ENCODE data around the gene CCDC146. TPM values are rescaled to one million over a fixed set of nuclear protein-coding genes. Genes with fewer than 3 reads are reported as not detected.

The CCDC146 gene
- total and polyA plus RNA-seq, 10 of the 15 experiments (the other 5 are each of a cell fraction or from before 2014, with no cell fraction given), result 0.28 to 5.3 (median 1.3) TPM

DNA sequence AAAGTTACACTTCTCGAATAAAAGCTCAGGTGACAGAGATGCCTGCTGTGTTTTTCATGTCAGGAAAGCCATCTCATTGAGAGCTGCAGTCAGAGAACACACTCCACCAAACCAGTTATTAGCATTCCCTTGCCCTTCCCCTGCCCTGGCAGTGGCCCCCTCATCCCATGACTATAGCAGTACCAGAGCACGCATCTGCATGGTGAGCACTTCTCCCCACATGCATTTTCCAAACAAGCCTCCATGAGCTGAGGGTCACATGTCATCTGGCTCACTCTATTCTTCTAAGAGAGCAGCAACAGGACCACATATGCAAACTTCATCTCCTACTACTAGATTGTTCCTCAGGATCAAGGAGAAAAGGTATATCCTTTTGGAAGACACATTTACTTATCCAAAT lies 119.7 kb downstream of the CCDC146 start:
- no peak for FAIRE-seq
- POLR2A ChIA-PET, result no interaction called here
- H4K20me1 ChIP-seq (ENCODE audit: control insufficient read depth, insufficient read depth), result no peaks in the 10 kb centered on the region
- ATAC-seq, result no peak
- RAD21 ChIA-PET (ENCODE audit: unreplicated experiment), result interaction anchor here (0.5 kb wide), 1 partner anchor 39 kb away, joined by 3 read pairs; no protein-coding TSS in a partner anchor
- SMC1A ChIA-PET (ENCODE audit: uncharacterized antibody, unreplicated experiment), result interaction anchor here (0.6 kb wide), 1 partner anchor 411 kb away, joined by 3 read pairs; no protein-coding TSS in a partner anchor
- H3K4me2 ChIP-seq (ENCODE audit: control insufficient read depth, insufficient read depth), result no peak overlapping the region
- WGBS (ENCODE audit: insufficient coverage, insufficient replicate concordance, low lambda C conversion rate, missing lambda C conversion rate), result 100% methylated on average over 2 of the region's 2 CpGs
- H3K4me3 ChIP-seq, result no peak overlapping the region
- H3K27me3 ChIP-seq (replicated peaks in 1 of 2; ENCODE audit: control insufficient read depth in 2 of 2, insufficient read depth in 2 of 2, low read length in 1 of 2), result no peaks in the 10 kb centered on the region
- in situ Hi-C loops (cut with MboI), result no loop called here
- no peak overlapping the region for H3K9ac ChIP-seq (ENCODE audit: control insufficient read depth, insufficient read depth, low read length)
- CTCF ChIA-PET, result no interaction called here
- no peaks in the 10 kb centered on the region for H3K9me3 ChIP-seq (replicated peaks; ENCODE audit: control insufficient read depth, insufficient read depth, low read length)
- TF ChIP-seq SP1 (IDR thresholded peaks at IDR 0.05; ENCODE audit: low read depth, low read length) (no peak), SREBF2 (IDR thresholded peaks at IDR 0.05; ENCODE audit: low read length) (no peak), CHD4 (IDR thresholded peaks at IDR 0.05) (no peak), CTCF (IDR thresholded peaks at IDR 0.05 in 2 of 3, conservative IDR thresholded peaks at IDR 0.05 in 1 of 3; ENCODE audit: control insufficient read depth in 2 of 3, extremely low read depth in 1 of 3, insufficient read depth in 1 of 3, low read depth in 3 of 3, low read length in 3 of 3) (no peak), RELA (IDR thresholded peaks at IDR 0.05; ENCODE audit: borderline replicate concordance, partially characterized antibody) (no peak), FOXM1 (IDR thresholded peaks at IDR 0.05; ENCODE audit: low read depth, low read length) (no peak), ETV6 (conservative IDR thresholded peaks at IDR 0.05 in 1 of 2, IDR thresholded peaks at IDR 0.05 in 1 of 2; ENCODE audit: borderline replicate concordance in 1 of 2, low read depth in 1 of 2) (no peak), FOXK2 (IDR thresholded peaks at IDR 0.05) (no peak), NFIC (IDR thresholded peaks at IDR 0.05; ENCODE audit: low read depth, low read length) (no peak), RFX5 (IDR thresholded peaks at IDR 0.05; ENCODE audit: low read depth, low read length) (no peak), TARDBP (IDR thresholded peaks at IDR 0.05; ENCODE audit: borderline replicate concordance) (no peak), TAF1 (IDR thresholded peaks at IDR 0.05; ENCODE audit: borderline replicate concordance, low read depth, low read length) (no peak), MYC (IDR thresholded peaks at IDR 0.05; ENCODE audit: insufficient read depth, insufficient read length, insufficient replicate concordance, low read length, severe bottlenecking) (no peak)
- TF ChIP-seq, protein P1, sequence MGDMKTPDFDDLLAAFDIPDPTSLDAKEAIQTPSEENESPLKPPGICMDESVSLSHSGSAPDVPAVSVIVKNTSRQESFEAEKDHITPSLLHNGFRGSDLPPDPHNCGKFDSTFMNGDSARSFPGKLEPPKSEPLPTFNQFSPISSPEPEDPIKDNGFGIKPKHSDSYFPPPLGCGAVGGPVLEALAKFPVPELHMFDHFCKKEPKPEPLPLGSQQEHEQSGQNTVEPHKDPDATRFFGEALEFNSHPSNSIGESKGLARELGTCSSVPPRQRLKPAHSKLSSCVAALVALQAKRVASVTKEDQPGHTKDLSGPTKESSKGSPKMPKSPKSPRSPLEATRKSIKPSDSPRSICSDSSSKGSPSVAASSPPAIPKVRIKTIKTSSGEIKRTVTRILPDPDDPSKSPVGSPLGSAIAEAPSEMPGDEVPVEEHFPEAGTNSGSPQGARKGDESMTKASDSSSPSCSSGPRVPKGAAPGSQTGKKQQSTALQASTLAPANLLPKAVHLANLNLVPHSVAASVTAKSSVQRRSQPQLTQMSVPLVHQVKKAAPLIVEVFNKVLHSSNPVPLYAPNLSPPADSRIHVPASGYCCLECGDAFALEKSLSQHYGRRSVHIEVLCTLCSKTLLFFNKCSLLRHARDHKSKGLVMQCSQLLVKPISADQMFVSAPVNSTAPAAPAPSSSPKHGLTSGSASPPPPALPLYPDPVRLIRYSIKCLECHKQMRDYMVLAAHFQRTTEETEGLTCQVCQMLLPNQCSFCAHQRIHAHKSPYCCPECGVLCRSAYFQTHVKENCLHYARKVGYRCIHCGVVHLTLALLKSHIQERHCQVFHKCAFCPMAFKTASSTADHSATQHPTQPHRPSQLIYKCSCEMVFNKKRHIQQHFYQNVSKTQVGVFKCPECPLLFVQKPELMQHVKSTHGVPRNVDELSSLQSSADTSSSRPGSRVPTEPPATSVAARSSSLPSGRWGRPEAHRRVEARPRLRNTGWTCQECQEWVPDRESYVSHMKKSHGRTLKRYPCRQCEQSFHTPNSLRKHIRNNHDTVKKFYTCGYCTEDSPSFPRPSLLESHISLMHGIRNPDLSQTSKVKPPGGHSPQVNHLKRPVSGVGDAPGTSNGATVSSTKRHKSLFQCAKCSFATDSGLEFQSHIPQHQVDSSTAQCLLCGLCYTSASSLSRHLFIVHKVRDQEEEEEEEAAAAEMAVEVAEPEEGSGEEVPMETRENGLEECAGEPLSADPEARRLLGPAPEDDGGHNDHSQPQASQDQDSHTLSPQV (IDR thresholded peaks at IDR 0.05), result no peak
- no peak overlapping the region for H2AFZ ChIP-seq (ENCODE audit: control insufficient read depth, low read depth, low read length)
- no peaks in the 10 kb centered on the region for H3K79me2 ChIP-seq (ENCODE audit: control insufficient read depth, insufficient read depth, low read length)
- H3K4me1 ChIP-seq (ENCODE audit: control insufficient read depth, insufficient read depth, low read length), result peaks cover 8% of the 10 kb centered on the region
- H3K27ac ChIP-seq (ENCODE audit: control insufficient read depth, insufficient read depth), result no peak overlapping the region
- no peak for DNase-seq (ENCODE audit: low read depth, low spot score)
- BruUV-seq (replicated peaks), result no TSS peak
- H3K36me3 ChIP-seq (ENCODE audit: control insufficient read depth in 2 of 2, insufficient read depth in 2 of 2, low read length in 1 of 2), result no peaks in the 10 kb centered on the region
- intact Hi-C loops (cut with micrococcal nuclease; ENCODE audit: unreplicated experiment), result no loop called here

All from GM12878 (cell line).